ENCODE data around the gene GAS7. TPM values are rescaled to one million over a fixed set of nuclear protein-coding genes. Genes with fewer than 3 reads are reported as not detected.

The GAS7 gene
- polyA plus RNA-seq, 1 donor (not counting 4 experiments of a cell fraction or from before 2014, with no cell fraction given): 0.10 TPM

DNA sequence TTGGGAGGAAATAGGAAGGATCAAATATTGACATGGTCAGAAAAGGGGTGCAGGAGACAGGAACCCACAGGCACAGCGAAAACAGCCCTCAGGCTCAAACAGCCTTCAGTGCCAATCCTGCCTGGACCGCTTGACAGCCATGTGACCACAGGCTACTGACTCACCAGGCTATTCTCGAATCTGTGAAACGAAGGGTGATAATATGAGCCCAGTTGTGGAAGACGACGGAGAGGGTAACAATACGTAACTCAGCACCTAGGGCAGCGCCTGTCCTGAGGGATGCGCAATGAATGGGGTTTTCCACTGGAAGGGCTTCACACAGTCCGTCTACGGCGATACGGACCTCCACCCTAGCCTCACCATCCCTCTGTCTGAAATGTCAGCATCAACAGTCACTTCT lies 176.0 kb downstream of the GAS7 start:
- dilution Hi-C loops (cut with MboI; ENCODE audit: extremely low pct_ligation_motif_present, low sequenced_read_pairs): no loop called here
- H3K27me3 ChIP-seq (ENCODE audit: control insufficient read depth, extremely low read depth, insufficient read depth, low read length): no peaks in the 10 kb centered on the region
- H3K79me2 ChIP-seq (ENCODE audit: control insufficient read depth, insufficient read depth, low read length): no peaks in the 10 kb centered on the region
- H2AFZ ChIP-seq (ENCODE audit: control insufficient read depth, low read length): no peak overlapping the region
- H3K4me3 ChIP-seq (ENCODE audit: control insufficient read depth in 2 of 3, extremely low read depth in 1 of 3, insufficient read depth in 2 of 3, low read depth in 1 of 3, low read length in 3 of 3): no peak overlapping the region
- no peaks in the 10 kb centered on the region for H3K9me1 ChIP-seq (ENCODE audit: control insufficient read depth, extremely low read depth, insufficient read depth, low read length)
- H3K4me2 ChIP-seq (ENCODE audit: control insufficient read depth, extremely low read depth, insufficient read depth, low read depth, low read length): no peak overlapping the region
- no peak overlapping the region for H3K9ac ChIP-seq (ENCODE audit: control insufficient read depth, extremely low read depth, insufficient read depth, low read length)
- H3K36me3 ChIP-seq (ENCODE audit: control insufficient read depth in 2 of 2, extremely low read depth in 1 of 2, insufficient read depth in 2 of 2, low read length in 2 of 2): no peaks in the 10 kb centered on the region
- DNase-seq (ENCODE audit: low read depth, low spot score) (no peak), FAIRE-seq (no peak)
- peaks cover 3% of the 10 kb centered on the region for H3K4me1 ChIP-seq (ENCODE audit: control insufficient read depth, extremely low read depth, insufficient read depth, low read length)
- H3K9me3 ChIP-seq (ENCODE audit: control insufficient read depth, low read depth, low read length): no peaks in the 10 kb centered on the region
- TF ChIP-seq EZH2 (IDR thresholded peaks at IDR 0.05; ENCODE audit: low read length): no peak
- TF ChIP-seq, protein P1, sequence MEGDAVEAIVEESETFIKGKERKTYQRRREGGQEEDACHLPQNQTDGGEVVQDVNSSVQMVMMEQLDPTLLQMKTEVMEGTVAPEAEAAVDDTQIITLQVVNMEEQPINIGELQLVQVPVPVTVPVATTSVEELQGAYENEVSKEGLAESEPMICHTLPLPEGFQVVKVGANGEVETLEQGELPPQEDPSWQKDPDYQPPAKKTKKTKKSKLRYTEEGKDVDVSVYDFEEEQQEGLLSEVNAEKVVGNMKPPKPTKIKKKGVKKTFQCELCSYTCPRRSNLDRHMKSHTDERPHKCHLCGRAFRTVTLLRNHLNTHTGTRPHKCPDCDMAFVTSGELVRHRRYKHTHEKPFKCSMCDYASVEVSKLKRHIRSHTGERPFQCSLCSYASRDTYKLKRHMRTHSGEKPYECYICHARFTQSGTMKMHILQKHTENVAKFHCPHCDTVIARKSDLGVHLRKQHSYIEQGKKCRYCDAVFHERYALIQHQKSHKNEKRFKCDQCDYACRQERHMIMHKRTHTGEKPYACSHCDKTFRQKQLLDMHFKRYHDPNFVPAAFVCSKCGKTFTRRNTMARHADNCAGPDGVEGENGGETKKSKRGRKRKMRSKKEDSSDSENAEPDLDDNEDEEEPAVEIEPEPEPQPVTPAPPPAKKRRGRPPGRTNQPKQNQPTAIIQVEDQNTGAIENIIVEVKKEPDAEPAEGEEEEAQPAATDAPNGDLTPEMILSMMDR (optimal IDR thresholded peaks at IDR 0.05 in 1 of 3, IDR thresholded peaks at IDR 0.05 in 1 of 3, conservative IDR thresholded peaks at IDR 0.05 in 1 of 3; ENCODE audit: extremely low read depth in 1 of 3, insufficient read depth in 2 of 3, low read length in 3 of 3): no peak
- no peak overlapping the region for H3K27ac ChIP-seq (ENCODE audit: control insufficient read depth, insufficient read depth, low read length)
- no peaks in the 10 kb centered on the region for H4K20me1 ChIP-seq (ENCODE audit: control insufficient read depth, extremely low read depth, insufficient read depth, low read length)

DNA sequence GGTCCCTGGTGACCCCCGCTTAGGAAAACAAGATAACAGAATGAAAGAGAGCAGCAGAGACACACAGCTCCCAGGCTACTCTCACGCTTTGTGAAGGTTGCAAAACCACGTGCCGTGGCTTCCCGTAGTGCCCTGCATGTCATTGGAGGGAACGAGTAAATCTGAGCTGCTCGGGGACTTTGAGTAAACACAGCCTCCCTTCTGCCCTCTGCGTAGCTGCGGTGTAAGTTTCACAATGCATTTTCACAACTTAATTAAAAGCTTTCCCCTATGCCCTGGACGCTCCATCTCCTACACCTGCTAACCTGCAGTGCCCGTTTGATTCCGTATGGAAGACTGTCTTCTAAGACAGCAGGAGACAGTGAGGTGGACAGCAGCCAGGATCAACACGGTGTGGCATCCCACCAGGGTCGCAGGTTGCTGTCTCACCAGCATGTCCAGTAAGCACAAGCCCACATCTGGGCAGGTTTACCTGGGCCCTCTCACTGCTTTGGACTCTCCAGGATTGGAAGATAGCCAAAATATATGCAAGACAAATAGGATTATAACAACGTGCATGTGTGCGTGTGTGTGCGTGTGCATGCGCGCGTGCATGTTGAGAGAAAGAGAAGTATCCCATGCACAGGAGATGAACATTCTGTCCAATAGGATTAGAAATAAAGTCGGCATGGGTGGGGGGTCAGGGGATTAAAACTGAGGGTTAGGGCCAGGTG lies 177.0 kb downstream of the GAS7 start:
- Histone ChIP-seq H3K36me3 (ENCODE audit: control insufficient read depth in 2 of 2, extremely low read depth in 1 of 2, insufficient read depth in 2 of 2, low read length in 2 of 2) (no peaks in the 10 kb centered on the region), H3K27me3 (ENCODE audit: control insufficient read depth, extremely low read depth, insufficient read depth, low read length) (no peaks in the 10 kb centered on the region), H3K9me3 (ENCODE audit: control insufficient read depth, low read depth, low read length) (no peaks in the 10 kb centered on the region), H3K4me1 (ENCODE audit: control insufficient read depth, extremely low read depth, insufficient read depth, low read length) (peaks cover 1% of the 10 kb centered on the region), H4K20me1 (ENCODE audit: control insufficient read depth, extremely low read depth, insufficient read depth, low read length) (no peaks in the 10 kb centered on the region), H3K27ac (ENCODE audit: control insufficient read depth, insufficient read depth, low read length) (no peak overlapping the region), H2AFZ (ENCODE audit: control insufficient read depth, low read length) (no peak overlapping the region), H3K9ac (ENCODE audit: control insufficient read depth, extremely low read depth, insufficient read depth, low read length) (no peak overlapping the region), H3K79me2 (ENCODE audit: control insufficient read depth, insufficient read depth, low read length) (no peaks in the 10 kb centered on the region), H3K9me1 (ENCODE audit: control insufficient read depth, extremely low read depth, insufficient read depth, low read length) (no peaks in the 10 kb centered on the region), H3K4me2 (ENCODE audit: control insufficient read depth, extremely low read depth, insufficient read depth, low read depth, low read length) (no peak overlapping the region), H3K4me3 (ENCODE audit: control insufficient read depth in 2 of 3, extremely low read depth in 1 of 3, insufficient read depth in 2 of 3, low read depth in 1 of 3, low read length in 3 of 3) (no peak overlapping the region)
- DNase-seq (ENCODE audit: low read depth, low spot score) (no peak), FAIRE-seq (no peak)
- TF ChIP-seq, protein P1 (optimal IDR thresholded peaks at IDR 0.05 in 1 of 3, IDR thresholded peaks at IDR 0.05 in 1 of 3, conservative IDR thresholded peaks at IDR 0.05 in 1 of 3; ENCODE audit: extremely low read depth in 1 of 3, insufficient read depth in 2 of 3, low read length in 3 of 3): no peak
- TF ChIP-seq EZH2 (IDR thresholded peaks at IDR 0.05; ENCODE audit: low read length): no peak
- dilution Hi-C loops (cut with MboI; ENCODE audit: extremely low pct_ligation_motif_present, low sequenced_read_pairs): no loop called here

Data from keratinocyte (primary cell).